ENCODE results near the gene PLXNB2. TPM values are rescaled to one million over a fixed set of nuclear protein-coding genes. Genes with fewer than 3 reads are reported as not detected.
"Not testable (repeated sequence)": the region's sequence is repeated elsewhere in the genome, so short reads cannot be mapped to it uniquely, and the experiment has no call there.

PLXNB2 gene
- 42.4 and 53.2 TPM in 2 replicates for total RNA-seq (2014; rRNA removed; shearing (Covaris generic))

- peak; percentile 63 for DNase-seq (ENCODE audit: low spot score)
Observed at GRCh38 chr22:50306753-50307749, at the start of gene PLXNB2. Gene PLXNB2, minus strand, starts transcription at chr22:50307646. Its CDS starts 17,062 bp downstream, at chr22:50290584.

- DNase-seq (ENCODE audit: low spot score) = no peak
Observed at GRCh38 chr22:50357222-50357621, 49.8 kb upstream of the PLXNB2 start.

DNA sequence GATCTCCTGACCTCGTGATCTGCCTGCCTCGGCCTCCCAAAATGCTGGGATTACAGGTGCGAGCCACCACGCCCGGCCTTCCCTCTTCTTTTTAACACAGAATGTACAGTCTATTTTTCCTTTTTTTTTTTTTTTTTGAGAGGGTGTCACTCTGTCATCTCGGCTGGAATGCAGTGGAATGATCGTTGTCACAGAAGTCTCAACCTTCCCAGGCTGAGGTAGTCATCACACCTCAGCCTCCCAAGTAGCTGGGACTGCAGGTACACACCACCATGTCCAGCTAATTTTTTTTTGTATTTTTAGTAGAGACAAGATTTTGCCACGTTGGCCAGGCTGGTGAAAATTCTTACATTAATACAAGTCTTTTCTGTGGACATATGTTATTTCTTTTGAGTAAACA is 48.7 kb upstream of the PLXNB2 start:
- no peak for DNase-seq (ENCODE audit: low spot score)

DNA sequence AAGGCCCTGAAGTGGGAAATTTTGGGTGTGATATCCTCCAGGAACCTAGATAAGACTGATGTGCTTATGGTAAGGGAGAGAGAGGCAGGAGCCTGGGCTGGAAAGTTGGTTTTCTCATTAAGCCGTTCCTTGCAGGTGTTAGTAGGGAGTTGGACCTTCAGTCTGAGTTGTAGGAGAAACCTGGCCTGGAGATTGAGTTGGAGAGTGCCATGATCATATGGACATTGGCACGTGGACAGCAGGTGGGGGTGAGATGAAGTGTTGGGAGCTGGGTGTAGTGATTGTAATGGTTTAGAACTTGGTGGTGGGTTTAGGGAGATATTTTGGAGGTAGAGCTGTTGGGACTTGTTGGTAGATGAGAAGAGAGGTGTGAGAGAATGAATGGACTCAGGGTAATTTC is 40.6 kb upstream of the PLXNB2 start:
- DNase-seq (ENCODE audit: low spot score) = no peak

GRCh38 chr22:50347157-50347556 is 39.7 kb upstream of the PLXNB2 start:
- no peak for DNase-seq (ENCODE audit: low spot score)

GRCh38 chr22:50346470-50346869 is 39.0 kb upstream of the PLXNB2 start:
- DNase-seq (ENCODE audit: low spot score) = no peak

DNA sequence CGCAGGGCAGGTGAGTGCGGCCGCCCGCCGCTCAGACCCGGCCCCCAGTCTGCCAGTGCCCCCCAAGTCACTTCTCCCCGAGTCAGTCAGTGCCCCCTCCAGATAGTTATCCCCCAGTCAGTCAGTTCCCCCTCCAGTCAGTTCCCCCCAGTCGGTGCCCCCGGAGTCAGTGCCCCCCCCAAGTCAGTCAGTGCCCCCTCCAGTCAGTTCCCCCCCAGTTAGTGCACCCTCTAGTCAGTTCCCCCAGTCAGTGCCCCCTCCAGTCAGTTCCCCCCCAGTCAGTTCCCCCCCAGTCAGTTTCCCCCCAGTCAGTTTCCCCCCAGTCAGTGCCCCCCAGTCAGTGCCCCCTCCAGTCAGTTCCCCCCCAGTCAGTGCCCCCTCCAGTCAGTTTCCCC is 36.1 kb upstream of the PLXNB2 start:
- no peak for DNase-seq (ENCODE audit: low spot score)

DNA sequence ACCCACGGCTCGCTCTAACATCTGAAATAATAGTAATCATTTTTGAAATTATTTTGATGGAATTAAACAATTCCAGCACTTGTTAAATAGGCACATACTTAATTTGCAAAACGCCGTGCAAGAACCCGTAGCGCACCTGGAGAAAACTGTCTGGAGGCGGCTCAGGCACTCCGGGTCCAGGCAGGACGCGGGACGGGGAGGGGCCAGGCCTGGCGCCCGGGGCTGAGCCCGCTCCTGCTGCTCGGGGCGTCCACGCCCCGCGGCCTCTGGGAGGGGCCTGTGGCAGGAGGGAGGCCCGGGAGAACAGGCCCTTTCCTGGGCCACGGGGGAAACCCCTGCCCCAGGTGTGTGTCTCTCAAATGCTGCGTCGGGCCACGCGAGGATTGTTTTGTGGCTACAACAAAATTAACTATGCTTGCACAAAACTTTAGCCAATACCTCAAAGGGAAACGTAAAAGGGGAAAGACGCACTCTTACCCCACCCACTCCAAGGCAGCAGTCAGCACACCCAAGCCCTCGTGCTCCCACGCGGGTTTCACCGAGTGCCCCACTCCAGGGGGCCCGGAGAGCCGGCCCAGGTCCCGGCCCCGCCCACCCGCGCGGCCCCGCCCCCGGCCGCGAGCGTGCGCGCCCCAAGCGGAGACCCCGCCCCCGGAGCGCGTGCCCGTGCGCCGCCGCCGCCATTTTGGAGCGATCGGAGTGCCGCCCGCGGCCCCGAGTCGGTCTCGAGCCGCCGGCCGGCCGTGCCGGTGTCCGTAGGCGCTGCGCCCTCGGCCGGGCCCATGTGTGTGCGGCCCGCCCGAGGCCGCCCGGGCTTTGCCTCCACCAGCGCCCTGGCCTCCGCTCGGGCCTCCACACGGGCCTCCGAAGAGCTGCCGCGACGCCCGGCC is 35.5 kb upstream of the PLXNB2 start, which contains the start of gene PPP6R2:
PPP6R2 (plus strand) TSS at position 677 of the 890 bp plus-strand sequence. CDS start 50,582 bp downstream, outside the sequence.
- DNase-seq (ENCODE audit: low spot score) = no peak

GRCh38 chr22:50341977-50342650 is 34.7 kb upstream of the PLXNB2 start:
- peak; percentile 74 for DNase-seq (ENCODE audit: low spot score)

DNA sequence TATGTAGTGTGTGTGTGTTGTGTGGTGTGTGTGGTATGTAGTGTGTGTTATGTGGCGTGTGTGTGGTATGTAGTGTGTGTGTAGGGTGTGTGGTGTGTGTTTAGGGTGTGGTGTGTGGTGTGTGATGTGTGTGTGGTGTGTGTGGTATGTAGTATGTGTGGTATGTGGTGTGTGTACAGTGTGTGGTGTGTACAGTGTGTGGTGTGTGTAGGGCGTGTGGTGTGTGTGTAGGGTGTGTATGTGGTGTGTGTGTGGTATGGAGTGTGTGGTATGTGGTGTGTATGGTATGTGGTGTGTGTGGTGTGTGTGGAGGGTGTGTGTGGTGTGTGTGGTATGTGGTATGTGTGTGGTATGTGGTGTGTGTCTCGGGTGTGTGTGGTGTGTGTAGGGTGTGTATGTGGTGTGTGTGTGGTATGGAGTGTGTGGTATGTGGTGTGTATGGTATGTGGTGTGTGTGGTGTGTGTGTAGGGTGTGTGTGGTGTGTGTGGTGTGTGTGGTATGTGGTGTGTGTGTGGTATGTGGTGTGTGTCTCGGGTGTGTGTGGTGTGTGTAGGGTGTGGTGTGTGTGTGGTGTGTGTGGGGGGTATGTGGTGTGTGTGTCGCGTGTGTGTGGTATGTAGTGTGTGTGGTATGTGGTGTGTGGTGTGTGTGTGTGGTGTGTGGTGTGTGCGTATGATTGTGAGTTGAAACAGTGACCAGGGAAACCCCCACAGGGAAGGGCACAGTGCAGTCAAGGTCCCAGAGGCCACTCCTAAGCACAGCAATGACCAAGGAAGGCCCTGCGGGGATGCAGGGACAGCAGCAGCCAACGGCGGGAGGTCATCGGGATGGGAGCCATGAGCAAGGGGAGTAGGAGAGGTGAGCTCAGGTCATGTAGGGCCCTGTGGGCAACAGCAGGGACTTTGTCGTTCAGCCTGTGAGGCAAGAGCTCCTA is 32.8 kb upstream of the PLXNB2 start:
- DNase-seq (ENCODE audit: low spot score) = no peak

DNA sequence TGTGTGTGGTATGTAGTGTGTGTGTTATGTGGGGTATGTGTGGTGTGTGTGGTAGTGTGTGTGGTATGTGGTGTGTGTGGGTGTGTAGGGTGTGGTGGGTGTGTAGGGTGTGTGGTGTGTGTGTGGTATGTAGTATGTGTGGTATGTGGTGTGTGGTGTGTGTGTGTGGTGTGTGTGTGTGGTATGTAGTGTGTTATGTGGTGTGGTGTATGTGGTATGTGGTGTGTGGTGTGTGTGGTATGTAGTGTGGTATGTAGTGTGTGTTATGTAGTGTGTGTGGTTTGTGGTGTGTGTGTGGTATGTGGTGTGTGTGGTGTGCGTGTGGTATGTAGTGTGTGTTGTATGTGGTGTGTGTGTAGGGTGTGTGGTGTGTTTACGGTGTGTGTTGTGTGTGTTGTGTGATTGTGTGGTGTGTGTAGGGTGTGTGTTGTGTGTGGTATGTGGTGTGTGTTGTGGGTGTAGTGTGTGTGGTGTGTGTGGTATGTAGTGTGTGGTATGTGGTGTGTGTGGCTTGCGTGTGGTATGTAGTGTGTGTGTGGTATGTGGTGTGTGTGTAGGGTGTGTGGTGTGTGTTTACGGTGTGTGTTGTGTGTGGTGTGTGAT is 31.5 kb upstream of the PLXNB2 start:
- no peak for DNase-seq (ENCODE audit: low spot score)

- DNase-seq (ENCODE audit: low spot score) = no peak
Observed at GRCh38 chr22:50338042-50338573, 30.7 kb upstream of the PLXNB2 start.

DNA sequence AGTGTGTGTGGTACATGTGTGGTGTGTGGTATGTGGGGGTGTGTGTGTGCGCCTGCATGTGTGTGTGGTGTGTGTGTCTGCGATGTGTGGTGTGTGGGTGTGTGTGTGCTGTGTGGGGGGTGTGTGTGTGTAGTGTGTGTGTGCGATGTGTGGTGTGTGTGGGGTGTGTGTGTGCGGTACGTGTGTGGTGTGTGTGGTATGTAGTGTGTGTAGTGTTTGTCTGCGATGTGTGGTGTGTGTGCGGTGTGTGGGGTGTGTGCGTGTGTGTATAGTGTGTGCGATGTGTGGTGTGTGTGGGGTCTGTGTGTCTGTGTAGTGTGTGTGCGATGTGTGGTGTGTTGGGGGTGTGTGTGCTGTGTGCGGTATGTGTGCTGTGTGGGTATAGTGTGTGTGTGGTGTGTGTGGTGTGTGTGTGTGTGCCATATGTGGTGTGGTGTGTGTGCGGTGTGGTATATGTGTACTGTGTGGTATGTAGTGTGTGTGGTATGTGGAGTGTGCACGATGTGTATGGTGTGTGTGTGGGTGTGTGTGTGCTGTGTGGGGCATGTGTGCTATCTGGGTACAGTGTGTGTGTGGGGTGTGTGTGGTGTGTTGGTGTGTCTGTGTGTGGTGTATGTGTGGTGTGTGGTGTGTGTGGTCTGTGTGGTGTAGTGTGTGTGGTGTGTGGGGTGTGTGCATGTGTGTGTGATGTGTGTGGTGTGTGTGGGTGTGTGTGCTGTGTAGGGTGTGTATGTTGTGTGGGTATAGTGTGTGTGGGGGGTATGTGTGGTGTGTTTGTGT is 30.0 kb upstream of the PLXNB2 start:
- no peak for DNase-seq (ENCODE audit: low spot score)

DNA sequence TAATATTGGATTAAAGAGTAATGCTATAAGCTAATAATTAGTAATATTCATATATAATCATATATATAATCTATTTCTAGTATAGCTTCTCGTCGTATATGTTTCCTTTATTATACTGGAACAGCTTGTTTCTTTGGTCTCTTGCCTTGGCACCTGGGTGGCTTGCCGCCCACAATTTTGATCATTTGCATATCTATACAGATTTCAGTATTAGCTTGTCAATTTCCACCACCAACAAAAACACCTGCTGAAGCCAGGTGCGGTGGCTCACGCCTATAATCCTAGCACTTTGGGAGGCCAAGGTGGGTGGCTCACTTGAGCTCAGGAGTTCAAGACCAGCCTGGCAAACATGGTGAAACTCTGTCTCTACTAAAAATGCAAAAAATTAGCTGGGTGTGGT is 27.0 kb upstream of the PLXNB2 start:
- DNase-seq (ENCODE audit: low spot score) = not testable (repeated sequence)

- peak; percentile 53 for DNase-seq (ENCODE audit: low spot score)
Observed at GRCh38 chr22:50329236-50329635, 21.8 kb upstream of the PLXNB2 start.

GRCh38 chr22:50327711-50328019 is 20.2 kb upstream of the PLXNB2 start:
- no peak for DNase-seq (ENCODE audit: low spot score)

- DNase-seq (ENCODE audit: low spot score) = peak; percentile 47
Observed at GRCh38 chr22:50326956-50327710, 19.7 kb upstream of the PLXNB2 start, which contains the start of gene DENND6B. Gene DENND6B, minus strand, starts transcription at chr22:50327012. Its CDS starts 24 bp downstream, at chr22:50326988.

DNA sequence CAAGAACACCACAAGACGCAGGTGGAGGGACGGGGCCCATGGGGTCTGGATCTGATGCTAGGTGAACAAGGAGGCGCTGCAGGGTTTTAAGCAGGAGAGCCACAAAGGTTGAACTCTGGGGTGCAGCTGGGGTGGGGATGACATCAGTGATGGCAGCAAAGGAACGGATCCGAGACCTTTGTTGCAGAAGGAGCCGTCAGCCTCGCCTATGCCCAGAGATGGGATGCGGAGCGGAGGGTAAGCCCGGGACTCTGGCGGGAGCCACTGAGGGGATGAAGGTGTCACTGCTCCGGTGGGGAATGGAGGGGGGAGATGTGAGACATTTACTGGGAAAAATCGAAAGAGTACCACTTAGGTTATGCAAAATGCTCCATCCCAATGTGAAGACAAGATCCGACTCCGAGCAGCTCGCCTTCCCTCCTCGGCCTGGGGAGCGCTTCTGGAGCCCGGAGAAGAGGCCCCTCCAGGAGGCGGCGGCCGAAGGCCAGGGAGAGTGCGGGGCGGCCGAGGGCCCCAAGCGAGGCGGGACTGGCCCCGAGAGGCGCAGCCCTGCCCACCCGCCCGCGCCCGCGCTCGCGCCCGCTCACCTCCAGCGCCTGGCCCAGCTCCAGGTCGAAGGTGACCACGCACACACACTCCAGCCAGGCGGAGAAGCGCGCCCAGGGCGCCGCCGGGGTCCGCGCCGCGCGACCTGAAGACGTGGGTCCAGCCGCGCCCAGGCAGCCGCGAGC is 18.9 kb upstream of the PLXNB2 start:
- no peak for DNase-seq (ENCODE audit: low spot score)

All from H4 (cell line).